SU-DHL-6 (cell line): ENCODE results near the gene GRIK4.

Experiments
- H2AFZ ChIP-seq: fragments of 200-600 bp; sonication (generic); 2 replicates; pipeline ENCODE4 v1.6.1; 2014; ENCODE audit warnings: low read depth, mild to moderate bottlenecking, moderate library complexity, mixed read lengths, antibody characterized with exemption, low read length; ENCODE audit not compliant: severe bottlenecking
- H3F3A ChIP-seq: fragments of 200-600 bp; shearing (Covaris generic); 2 replicates; pipeline ENCODE4 v1.6.0; 2016; ENCODE audit warnings: antibody characterized with exemption, mild to moderate bottlenecking; ENCODE audit not compliant: insufficient read depth
- H3K27ac ChIP-seq: fragments of 200-600 bp; sonication (generic); 2 replicates; pipeline ENCODE4 v1.5.1; 2016; ENCODE audit warnings: low read depth, mild to moderate bottlenecking, low read length, moderate library complexity, mixed read lengths
- H3K27me3 ChIP-seq: fragments of 200-600 bp; sonication (generic), shearing (Covaris generic); 2 replicates; pipeline ENCODE4 v1.6.0; 2014; ENCODE audit warnings: mild to moderate bottlenecking, low read length
- H3K36me3 ChIP-seq: fragments of 200-600 bp; sonication (generic); 2 replicates; pipeline ENCODE4 v1.6.1; 2014; ENCODE audit warnings: mild to moderate bottlenecking, low read length, mixed read lengths
- H3K4me2 ChIP-seq: fragments of 300-600, 200-600 bp; shearing (Covaris generic), sonication (generic); 2 replicates; pipeline ENCODE4 v1.6.0; 2014; ENCODE audit warnings: low read length, low read depth, mild to moderate bottlenecking; ENCODE audit not compliant: poor library complexity, severe bottlenecking
- H3K4me3 ChIP-seq: fragments of 200-600 bp; sonication (generic); 2 replicates; pipeline ENCODE4 v1.5.1; 2014; ENCODE audit warnings: antibody characterized with exemption, low read length, mild to moderate bottlenecking, mixed read lengths; ENCODE audit not compliant: insufficient read depth, poor library complexity, severe bottlenecking
- H3K79me2 ChIP-seq: fragments of 200-600 bp; sonication (generic); 2 replicates; pipeline ENCODE4 v1.6.1; 2014; ENCODE audit warnings: mild to moderate bottlenecking, low read length, moderate library complexity; ENCODE audit not compliant: insufficient read depth
- H3K9ac ChIP-seq: fragments of 200-600 bp; sonication (generic); 2 replicates; pipeline ENCODE4 v1.7.0; 2014; ENCODE audit warnings: mild to moderate bottlenecking, low read length
- H3K9me2 ChIP-seq: fragments of 200-600 bp; sonication (generic); replicated peaks from 2 replicates; pipeline ENCODE4 v1.6.1; 2014; ENCODE audit warnings: low read length; ENCODE audit not compliant: insufficient read depth
- H3K9me3 ChIP-seq: fragments of 200-600 bp; sonication (generic); 2 replicates; pipeline ENCODE4 v1.6.1; 2014; ENCODE audit warnings: low read length, mixed read lengths; ENCODE audit not compliant: insufficient read depth
- H4K20me1 ChIP-seq: fragments of 200-600 bp; sonication (generic); 2 replicates; pipeline ENCODE4 v1.6.1; 2014; ENCODE audit warnings: low read depth, mild to moderate bottlenecking, antibody characterized with exemption, low read length, moderate library complexity, mixed read lengths
- EZH2phosphoT487 ChIP-seq: fragments of 200-600 bp; sonication (generic), shearing (Covaris generic); conservative IDR thresholded peaks from 2 replicates; pipeline ENCODE4 v1.6.1; 2018; ENCODE audit warnings: mild to moderate bottlenecking, antibody characterized with exemption, low read length, moderate library complexity, mixed read lengths
- TF ChIP-seq, protein P1 (sequence below): fragments of 200-600 bp; sonication (generic); IDR thresholded peaks from one replicate; pipeline ENCODE4 v1.5.1; 2017; ENCODE audit warnings: antibody characterized with exemption, mild to moderate bottlenecking, low read length, moderate library complexity; ENCODE audit not compliant: insufficient read depth, poor library complexity, severe bottlenecking

The GRIK4 gene

DNA sequence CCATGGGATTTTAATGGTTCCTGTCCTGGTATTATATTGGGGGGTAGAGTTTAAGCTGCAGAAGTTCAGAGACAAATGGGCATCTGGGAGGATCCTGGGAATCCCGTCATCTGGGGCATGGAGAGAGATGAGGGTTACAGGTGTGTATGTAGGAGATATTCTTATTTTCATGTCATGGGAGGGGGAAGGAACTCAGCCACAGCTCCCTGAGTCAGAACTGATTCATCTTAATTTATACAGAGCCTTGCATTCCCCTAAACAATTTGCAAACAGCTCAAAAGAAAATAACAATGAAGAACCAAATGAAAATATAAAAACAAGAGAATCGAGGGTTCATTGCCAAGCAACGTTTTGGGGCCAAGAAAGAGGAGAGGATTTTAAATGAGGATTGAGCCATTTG is 356.4 kb downstream of the GRIK4 start:
- no peaks in the 10 kb centered on the region for H4K20me1 ChIP-seq
- no peaks in the 10 kb centered on the region for H3K27me3 ChIP-seq
- H2AFZ ChIP-seq, result no peak overlapping the region
- H3K9ac ChIP-seq, result no peak overlapping the region
- no peaks in the 10 kb centered on the region for H3K36me3 ChIP-seq
- H3K4me2 ChIP-seq, result no peak overlapping the region
- no peaks in the 10 kb centered on the region for H3K9me2 ChIP-seq
- TF ChIP-seq, protein P1, sequence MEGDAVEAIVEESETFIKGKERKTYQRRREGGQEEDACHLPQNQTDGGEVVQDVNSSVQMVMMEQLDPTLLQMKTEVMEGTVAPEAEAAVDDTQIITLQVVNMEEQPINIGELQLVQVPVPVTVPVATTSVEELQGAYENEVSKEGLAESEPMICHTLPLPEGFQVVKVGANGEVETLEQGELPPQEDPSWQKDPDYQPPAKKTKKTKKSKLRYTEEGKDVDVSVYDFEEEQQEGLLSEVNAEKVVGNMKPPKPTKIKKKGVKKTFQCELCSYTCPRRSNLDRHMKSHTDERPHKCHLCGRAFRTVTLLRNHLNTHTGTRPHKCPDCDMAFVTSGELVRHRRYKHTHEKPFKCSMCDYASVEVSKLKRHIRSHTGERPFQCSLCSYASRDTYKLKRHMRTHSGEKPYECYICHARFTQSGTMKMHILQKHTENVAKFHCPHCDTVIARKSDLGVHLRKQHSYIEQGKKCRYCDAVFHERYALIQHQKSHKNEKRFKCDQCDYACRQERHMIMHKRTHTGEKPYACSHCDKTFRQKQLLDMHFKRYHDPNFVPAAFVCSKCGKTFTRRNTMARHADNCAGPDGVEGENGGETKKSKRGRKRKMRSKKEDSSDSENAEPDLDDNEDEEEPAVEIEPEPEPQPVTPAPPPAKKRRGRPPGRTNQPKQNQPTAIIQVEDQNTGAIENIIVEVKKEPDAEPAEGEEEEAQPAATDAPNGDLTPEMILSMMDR, result no peak
- TF ChIP-seq EZH2phosphoT487, result no peak
- H3K27ac ChIP-seq, result no peak overlapping the region
- H3K4me3 ChIP-seq, result no peak overlapping the region
- H3F3A ChIP-seq, result no peaks in the 10 kb centered on the region
- no peaks in the 10 kb centered on the region for H3K9me3 ChIP-seq
- H3K79me2 ChIP-seq, result no peaks in the 10 kb centered on the region

DNA sequence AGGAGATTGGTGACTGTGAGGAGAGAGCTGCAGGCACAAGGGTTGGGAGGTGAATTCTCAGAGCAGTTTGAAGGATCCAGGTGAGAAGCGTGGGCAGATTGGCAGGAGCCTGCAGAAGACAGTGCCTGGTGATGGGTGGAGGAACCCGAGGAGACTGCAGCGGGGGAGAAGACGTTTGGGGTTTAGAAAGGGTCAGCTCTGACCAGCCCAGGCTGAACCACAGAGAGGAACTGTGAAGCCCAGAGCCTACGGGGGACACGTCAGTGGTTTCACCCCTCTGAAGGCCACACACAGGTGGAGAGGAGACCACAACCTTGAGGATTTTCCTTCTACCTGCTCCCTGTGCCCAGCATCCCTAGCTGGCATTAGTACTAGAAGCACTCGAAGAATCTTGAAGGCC is 357.5 kb downstream of the GRIK4 start:
- H3K9me2 ChIP-seq, result no peaks in the 10 kb centered on the region
- H3K79me2 ChIP-seq, result no peaks in the 10 kb centered on the region

DNA sequence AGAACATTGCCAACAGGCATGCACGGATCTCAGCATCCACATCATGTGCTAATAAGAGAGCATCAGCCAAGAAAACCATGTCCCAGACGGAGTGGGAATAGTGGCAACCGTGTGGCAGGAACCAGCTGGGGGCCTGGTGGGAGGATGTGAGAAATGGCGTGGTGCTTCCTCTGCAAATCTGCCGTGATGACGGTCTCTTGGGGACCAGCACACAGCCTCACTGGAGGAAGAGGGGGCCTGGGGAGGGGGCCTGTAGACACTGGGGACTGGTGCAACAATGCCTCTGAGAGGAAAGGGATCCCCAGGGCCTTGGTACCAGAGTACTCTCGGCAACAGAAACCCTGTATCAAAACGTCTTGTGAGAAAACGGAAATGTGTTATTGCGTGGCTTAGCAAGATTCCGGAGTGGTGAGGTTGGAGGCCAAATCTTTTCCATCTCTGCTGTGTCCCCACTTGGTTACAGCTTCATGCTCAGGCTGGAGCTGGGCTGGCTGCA is 358.0 kb downstream of the GRIK4 start:
- no peaks in the 10 kb centered on the region for H4K20me1 ChIP-seq
- H3K4me2 ChIP-seq, result no peak overlapping the region
- H3K27ac ChIP-seq, result no peak overlapping the region
- no peak for TF ChIP-seq EZH2phosphoT487
- TF ChIP-seq, protein P1, result no peak
- no peaks in the 10 kb centered on the region for H3K36me3 ChIP-seq
- no peaks in the 10 kb centered on the region for H3K9me2 ChIP-seq
- no peak overlapping the region for H3K4me3 ChIP-seq
- H3F3A ChIP-seq, result no peaks in the 10 kb centered on the region
- H3K9ac ChIP-seq, result no peak overlapping the region
- H3K79me2 ChIP-seq, result no peaks in the 10 kb centered on the region
- H3K27me3 ChIP-seq, result no peaks in the 10 kb centered on the region
- no peak overlapping the region for H2AFZ ChIP-seq
- no peaks in the 10 kb centered on the region for H3K9me3 ChIP-seq

More for the DNA sequence above, 357.5 kb downstream of the GRIK4 start:
- no peaks in the 10 kb centered on the region for H3K27me3 ChIP-seq
- no peak overlapping the region for H3K9ac ChIP-seq
- H3K27ac ChIP-seq, result no peak overlapping the region
- H3K9me3 ChIP-seq, result no peaks in the 10 kb centered on the region
- H3F3A ChIP-seq, result no peaks in the 10 kb centered on the region
- no peaks in the 10 kb centered on the region for H3K36me3 ChIP-seq
- no peak overlapping the region for H3K4me2 ChIP-seq
- H2AFZ ChIP-seq, result no peak overlapping the region
- no peak overlapping the region for H3K4me3 ChIP-seq
- H4K20me1 ChIP-seq, result no peaks in the 10 kb centered on the region
- TF ChIP-seq, protein P1, result no peak
- TF ChIP-seq EZH2phosphoT487, result no peak

DNA sequence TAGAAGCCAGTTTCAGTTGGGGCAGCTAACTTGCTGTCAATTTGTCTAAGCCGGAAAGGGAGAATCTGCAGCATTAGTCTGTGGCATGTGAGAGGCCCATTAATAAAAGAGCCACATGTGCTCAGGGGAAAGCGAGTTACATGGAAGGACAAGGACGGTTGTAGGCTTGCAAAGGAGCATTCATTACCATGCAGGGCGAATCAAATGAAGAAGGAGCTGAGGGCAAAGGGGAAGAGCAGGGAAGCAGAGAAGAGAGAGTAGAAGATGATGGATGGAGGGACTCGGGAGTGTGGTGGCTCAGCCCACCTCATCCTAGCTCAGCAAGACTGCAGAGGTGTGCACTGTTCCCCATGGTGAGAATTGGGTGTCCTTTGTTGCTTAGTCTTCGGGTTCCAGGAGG is 359.6 kb downstream of the GRIK4 start:
- H3K9me3 ChIP-seq, result no peaks in the 10 kb centered on the region
- no peaks in the 10 kb centered on the region for H3K9me2 ChIP-seq
- TF ChIP-seq, protein P1, result no peak
- no peak for TF ChIP-seq EZH2phosphoT487
- no peaks in the 10 kb centered on the region for H3K79me2 ChIP-seq
- H3K36me3 ChIP-seq, result no peaks in the 10 kb centered on the region
- no peak overlapping the region for H3K4me3 ChIP-seq
- H3K27me3 ChIP-seq, result no peaks in the 10 kb centered on the region
- no peaks in the 10 kb centered on the region for H3F3A ChIP-seq
- no peak overlapping the region for H3K9ac ChIP-seq
- H3K4me2 ChIP-seq, result no peak overlapping the region
- H2AFZ ChIP-seq, result no peak overlapping the region
- no peak overlapping the region for H3K27ac ChIP-seq
- no peaks in the 10 kb centered on the region for H4K20me1 ChIP-seq
